VCaP (cell line): Measurements from ENCODE around the gene GRK4.

Experiments used
- H3K27ac ChIP-seq: fragments of 450-650 bp; 2 replicates; pipeline ENCODE4 v1.5.1; 2017
- TF ChIP-seq, protein P1 (sequence below): fragments of 450-650 bp; conservative IDR thresholded peaks from 2 replicates; pipeline ENCODE4 v1.5.1; 2017; ENCODE audit warnings: mild to moderate bottlenecking, moderate library complexity

GRK4 gene

DNA sequence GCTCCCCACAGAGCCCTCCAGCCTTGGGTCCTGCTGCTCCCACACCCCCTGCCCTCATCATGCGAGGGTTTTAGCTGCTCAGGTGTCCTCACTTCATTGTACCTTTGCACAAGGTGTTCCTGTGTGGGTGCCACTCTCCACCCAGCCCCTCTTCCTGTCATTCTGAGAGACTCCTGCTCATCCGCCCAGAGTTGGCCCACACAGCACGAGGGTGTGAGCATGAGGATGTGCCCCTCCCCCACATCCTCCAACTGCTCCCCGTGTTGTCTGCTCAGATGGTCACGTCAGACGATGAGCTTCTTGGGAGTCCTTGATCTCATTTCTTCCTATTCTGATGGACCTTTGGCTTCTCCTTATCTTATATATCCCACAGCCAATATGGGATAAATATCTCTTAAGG lies 57.8 kb downstream of the GRK4 start:
- TF ChIP-seq, protein P1, sequence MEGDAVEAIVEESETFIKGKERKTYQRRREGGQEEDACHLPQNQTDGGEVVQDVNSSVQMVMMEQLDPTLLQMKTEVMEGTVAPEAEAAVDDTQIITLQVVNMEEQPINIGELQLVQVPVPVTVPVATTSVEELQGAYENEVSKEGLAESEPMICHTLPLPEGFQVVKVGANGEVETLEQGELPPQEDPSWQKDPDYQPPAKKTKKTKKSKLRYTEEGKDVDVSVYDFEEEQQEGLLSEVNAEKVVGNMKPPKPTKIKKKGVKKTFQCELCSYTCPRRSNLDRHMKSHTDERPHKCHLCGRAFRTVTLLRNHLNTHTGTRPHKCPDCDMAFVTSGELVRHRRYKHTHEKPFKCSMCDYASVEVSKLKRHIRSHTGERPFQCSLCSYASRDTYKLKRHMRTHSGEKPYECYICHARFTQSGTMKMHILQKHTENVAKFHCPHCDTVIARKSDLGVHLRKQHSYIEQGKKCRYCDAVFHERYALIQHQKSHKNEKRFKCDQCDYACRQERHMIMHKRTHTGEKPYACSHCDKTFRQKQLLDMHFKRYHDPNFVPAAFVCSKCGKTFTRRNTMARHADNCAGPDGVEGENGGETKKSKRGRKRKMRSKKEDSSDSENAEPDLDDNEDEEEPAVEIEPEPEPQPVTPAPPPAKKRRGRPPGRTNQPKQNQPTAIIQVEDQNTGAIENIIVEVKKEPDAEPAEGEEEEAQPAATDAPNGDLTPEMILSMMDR = no peak
- no peak overlapping the region for H3K27ac ChIP-seq

DNA sequence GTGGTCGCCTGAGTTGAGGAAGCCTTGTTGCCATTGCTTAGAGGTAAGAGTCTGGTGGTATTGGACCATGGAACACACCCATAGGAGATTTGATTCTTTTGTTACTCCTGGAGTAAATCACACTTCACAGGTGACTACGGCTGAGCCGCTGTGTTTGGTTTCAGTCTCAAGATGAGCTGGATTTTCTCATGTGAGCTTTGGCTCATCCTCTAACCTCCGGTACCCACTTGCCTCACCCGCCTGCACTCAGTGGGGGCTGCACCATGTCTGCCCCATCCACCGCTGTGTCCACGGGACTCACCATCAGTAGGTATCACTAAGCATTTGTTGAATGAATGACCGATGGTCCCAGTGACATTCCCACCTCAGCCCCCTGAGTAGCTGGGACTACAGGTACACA lies 58.3 kb downstream of the GRK4 start:
- no peak overlapping the region for H3K27ac ChIP-seq
- TF ChIP-seq, protein P1 = no peak

GRCh38 chr4:3022112-3022511 lies 58.7 kb downstream of the GRK4 start:
- no peak overlapping the region for H3K27ac ChIP-seq
- TF ChIP-seq, protein P1 = no peak

- H3K27ac ChIP-seq = no peak overlapping the region
- TF ChIP-seq, protein P1 = no peak
These were observed 59.3 kb downstream of the GRK4 start for GRCh38 chr4:3022651-3023050.

DNA sequence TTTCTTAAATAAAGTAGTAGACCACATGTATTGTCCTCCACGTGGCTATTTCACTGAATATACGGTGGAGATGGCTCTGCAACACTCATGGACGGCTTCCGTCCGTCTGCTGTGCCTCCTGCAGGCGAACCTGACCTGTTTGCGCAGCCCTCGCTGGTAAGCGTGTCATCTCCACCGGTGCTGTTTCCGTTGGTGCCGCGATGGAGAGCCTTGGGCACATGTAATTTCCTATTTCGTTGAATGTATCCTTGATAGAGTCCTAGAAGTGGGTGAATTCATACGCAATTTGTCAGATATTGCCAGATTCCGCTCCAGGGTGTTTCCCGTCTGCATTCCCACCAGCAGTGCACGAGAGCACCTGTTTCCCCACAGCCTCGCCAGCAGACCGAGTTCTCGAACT lies 62.5 kb downstream of the GRK4 start:
- TF ChIP-seq, protein P1 = no peak
- H3K27ac ChIP-seq = no peak overlapping the region

DNA sequence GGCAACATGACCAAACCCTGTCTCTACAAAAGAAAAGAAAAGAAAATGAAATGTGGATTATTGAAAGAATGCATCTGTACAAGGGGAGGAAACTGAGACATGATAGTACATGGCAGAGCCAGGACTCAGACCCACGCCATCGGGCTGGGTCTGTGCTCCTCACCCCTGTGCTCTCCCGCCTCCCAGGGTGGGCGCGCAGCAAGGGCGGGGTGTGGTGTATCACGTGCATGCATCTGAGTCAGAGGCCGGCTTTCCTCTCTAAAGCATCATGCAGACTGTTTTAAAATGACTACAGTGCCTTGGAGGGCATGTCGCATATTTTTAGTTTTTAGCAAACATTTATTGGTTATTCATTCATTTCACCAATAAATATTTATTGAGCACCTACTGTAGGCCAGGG lies 63.2 kb downstream of the GRK4 start:
- no peak overlapping the region for H3K27ac ChIP-seq
- TF ChIP-seq, protein P1 = no peak

DNA sequence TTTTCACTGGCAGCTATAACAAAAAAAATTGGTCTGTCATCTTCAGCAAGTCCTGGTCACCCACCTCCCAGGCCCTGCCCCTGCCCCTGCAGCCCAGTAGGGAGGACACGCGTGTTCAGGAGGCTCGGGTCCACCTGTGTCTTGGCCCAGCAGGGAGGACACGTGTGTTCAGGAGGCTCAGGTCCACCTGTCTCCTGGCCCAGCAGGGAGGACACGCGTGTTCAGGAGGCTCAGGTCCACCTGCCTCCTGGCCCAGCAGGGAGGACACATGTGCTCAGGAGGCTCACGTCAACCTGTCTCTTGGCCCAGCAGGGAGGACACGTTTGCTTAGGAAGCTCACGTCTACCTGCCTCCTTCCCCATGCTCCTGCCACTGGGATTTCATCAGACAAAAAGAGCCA lies 66.1 kb downstream of the GRK4 start:
- no peak overlapping the region for H3K27ac ChIP-seq
- TF ChIP-seq, protein P1 = no peak
